ENCODE measurements around the gene PRSS57.

DNA sequence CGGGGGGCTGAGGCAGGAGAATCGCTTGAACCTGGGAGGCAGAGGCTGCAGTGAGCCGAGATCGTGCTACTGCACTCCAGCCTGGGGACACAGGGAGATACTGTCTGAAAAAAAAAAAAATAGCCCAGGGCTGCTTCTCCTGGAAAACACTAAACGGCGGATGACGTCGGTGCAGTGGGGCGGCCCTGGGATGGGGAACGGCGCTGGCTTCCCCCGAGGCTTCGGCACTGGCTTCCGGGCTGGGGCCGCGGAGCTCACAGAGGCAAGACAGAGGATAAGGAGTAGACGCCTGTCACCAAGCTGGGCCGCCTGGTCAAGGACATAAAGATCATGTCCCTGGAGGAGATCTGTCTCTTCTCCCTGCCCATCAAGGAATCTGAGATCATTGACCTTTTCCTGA, 5.0 kb downstream of the PRSS57 start:
- TF ChIP-seq CTCF (IDR thresholded peaks at IDR 0.05): no peak
- TF ChIP-seq POLR2AphosphoS5 (IDR thresholded peaks at IDR 0.05; ENCODE audit: low read depth, low read length): no peak
- TF ChIP-seq, protein P1, sequence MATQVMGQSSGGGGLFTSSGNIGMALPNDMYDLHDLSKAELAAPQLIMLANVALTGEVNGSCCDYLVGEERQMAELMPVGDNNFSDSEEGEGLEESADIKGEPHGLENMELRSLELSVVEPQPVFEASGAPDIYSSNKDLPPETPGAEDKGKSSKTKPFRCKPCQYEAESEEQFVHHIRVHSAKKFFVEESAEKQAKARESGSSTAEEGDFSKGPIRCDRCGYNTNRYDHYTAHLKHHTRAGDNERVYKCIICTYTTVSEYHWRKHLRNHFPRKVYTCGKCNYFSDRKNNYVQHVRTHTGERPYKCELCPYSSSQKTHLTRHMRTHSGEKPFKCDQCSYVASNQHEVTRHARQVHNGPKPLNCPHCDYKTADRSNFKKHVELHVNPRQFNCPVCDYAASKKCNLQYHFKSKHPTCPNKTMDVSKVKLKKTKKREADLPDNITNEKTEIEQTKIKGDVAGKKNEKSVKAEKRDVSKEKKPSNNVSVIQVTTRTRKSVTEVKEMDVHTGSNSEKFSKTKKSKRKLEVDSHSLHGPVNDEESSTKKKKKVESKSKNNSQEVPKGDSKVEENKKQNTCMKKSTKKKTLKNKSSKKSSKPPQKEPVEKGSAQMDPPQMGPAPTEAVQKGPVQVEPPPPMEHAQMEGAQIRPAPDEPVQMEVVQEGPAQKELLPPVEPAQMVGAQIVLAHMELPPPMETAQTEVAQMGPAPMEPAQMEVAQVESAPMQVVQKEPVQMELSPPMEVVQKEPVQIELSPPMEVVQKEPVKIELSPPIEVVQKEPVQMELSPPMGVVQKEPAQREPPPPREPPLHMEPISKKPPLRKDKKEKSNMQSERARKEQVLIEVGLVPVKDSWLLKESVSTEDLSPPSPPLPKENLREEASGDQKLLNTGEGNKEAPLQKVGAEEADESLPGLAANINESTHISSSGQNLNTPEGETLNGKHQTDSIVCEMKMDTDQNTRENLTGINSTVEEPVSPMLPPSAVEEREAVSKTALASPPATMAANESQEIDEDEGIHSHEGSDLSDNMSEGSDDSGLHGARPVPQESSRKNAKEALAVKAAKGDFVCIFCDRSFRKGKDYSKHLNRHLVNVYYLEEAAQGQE (IDR thresholded peaks at IDR 0.05; ENCODE audit: insufficient read depth in 1 of 2, low read depth in 2 of 2, low read length in 1 of 2): no peak
- no peak for TF ChIP-seq TCF7L2 (IDR thresholded peaks at IDR 0.05; ENCODE audit: low read depth, low read length)

Data from Panc1 (cell line).